GM12875 (cell line): ENCODE results near the gene ATF7.

Experiments used
- H3K4me3 ChIP-seq: one replicate; pipeline ENCODE4 v1.5.1; 2011; ENCODE audit warnings: low read depth, low read length, control low read depth
- TF ChIP-seq, protein P1 (sequence below): IDR thresholded peaks from 2 replicates; pipeline ENCODE4 v1.5.1; 2011; ENCODE audit warnings: low read depth, mild to moderate bottlenecking, control low read depth, inconsistent platforms, low read length, moderate library complexity, borderline replicate concordance; ENCODE audit not compliant: insufficient read depth

ATF7 gene

DNA sequence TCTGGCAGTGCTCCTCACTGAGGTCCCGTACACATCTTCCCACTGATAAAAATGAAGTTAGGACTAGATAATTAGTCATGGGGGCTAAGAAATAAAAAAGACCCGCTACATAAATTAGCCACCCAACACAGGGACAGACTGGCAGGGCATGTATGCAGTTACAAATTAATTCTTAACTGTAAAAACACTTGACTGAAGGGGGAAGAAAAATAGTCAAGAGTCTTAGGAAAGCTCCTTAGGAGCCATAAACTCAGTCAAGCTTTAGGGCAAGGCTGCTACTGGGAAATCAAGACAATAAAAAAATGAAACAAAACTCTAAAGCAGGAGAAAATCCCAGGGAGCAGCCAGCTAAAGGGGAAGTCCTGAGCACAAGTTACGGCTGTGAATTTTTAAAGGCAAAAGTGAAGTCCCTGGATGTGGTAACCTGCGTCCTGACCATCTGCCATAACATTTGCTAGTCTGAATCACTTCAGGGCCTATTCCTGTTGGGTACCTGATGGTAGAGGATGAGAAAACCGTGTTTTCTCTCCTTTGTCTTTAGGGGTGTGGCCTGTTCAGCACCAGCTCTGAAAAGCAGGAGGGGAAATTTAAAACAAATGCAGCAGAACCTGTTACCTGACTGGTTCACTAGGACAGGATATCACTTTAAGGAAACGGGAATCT lies 111.4 kb downstream of the ATF7 start:
- H3K4me3 ChIP-seq: no peak overlapping the region
- TF ChIP-seq, protein P1, sequence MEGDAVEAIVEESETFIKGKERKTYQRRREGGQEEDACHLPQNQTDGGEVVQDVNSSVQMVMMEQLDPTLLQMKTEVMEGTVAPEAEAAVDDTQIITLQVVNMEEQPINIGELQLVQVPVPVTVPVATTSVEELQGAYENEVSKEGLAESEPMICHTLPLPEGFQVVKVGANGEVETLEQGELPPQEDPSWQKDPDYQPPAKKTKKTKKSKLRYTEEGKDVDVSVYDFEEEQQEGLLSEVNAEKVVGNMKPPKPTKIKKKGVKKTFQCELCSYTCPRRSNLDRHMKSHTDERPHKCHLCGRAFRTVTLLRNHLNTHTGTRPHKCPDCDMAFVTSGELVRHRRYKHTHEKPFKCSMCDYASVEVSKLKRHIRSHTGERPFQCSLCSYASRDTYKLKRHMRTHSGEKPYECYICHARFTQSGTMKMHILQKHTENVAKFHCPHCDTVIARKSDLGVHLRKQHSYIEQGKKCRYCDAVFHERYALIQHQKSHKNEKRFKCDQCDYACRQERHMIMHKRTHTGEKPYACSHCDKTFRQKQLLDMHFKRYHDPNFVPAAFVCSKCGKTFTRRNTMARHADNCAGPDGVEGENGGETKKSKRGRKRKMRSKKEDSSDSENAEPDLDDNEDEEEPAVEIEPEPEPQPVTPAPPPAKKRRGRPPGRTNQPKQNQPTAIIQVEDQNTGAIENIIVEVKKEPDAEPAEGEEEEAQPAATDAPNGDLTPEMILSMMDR: no peak

DNA sequence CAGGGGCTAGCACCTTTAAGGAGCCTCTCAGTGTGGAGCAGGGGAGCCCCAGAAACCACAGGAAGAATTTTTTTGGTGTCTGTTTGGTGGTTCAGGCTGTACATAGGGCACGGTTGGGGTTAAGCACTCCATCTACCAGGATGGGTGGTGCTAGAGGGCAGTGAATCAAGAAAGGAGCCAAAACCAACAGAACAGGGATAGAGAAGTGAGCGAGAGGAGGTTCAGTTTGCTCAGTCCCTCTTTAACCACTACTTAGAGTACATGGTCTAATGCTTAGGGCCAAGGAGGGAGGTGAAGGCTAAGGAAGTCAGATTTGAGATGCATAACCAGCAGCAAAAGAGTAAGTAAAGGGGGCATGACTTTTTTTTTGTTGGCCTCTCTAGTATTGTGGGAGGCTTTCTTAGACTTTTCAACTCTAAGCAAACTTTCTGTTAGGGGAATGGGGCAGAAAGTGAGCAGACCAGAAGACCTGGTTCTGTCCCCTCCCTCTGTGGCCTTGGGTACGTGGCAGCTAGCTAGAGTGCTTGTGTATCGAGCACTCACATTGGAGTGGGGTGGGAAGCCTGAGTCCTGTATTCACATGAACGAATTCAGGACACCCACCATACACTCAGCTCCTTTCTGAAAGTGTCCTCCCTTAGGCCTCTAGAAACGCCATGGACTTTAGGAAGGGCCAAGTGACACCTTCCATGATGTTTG lies 112.3 kb downstream of the ATF7 start:
- TF ChIP-seq, protein P1: no peak
- no peak overlapping the region for H3K4me3 ChIP-seq

DNA sequence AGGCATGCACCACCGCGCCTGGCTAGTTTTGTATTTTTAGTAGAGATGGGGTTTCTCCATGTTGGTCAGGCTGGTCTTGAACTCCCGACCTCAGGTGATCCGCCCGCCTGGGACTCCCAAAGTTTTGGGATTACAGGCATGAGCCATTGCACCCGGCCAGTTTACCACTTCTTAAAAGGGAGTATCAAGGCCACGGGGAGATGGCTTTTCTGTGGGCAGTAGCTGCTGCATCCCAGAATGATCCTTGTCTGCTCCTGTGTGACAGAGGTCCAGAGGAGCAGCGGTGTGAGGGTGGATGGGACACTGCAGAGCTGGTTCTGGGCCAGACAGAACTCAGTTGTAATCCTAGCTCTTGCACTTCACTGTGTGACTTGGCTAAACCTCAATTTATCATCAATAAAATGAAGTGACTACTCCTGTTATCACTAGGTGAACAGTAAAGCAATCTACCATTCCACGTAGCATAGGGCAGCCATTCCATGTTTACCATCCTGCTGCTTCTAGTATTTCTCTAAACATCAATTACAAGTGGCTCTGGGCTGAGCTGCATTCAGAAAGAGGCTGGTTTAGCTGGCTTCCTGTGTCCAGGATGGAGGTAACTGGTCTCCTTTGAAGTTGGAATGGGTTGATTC lies 115.9 kb downstream of the ATF7 start:
- no peak overlapping the region for H3K4me3 ChIP-seq
- TF ChIP-seq, protein P1: no peak

DNA sequence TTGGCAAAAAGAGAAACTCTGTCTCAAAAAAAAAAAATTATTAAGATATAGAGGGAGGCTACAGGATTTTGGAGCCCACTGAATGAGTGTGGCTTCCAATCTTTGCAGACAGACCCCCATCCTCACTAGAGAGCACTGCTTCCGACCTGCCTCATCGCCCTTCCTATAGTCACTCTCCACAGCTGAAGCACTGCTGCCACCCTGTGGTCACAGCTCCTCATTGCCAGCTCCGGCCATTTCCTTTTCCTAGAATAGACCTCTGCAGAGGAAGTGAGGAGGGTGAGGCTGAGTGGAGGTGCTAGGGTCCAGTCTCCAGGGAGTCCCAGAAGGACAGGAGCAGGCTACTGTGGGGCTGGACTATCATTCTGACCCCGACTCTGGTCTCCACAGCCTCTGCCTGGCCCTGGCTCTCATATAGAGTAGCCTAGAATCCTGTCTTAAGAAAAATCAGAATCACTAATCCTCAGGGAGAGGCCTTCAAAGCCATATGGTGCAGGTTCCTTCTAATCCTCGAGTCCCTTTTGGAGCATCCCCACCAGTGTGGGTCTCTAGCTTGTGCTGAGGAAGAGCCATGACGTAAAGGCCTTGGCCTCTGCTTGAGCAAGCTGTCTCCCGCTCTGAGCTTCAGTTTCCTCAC lies 117.5 kb downstream of the ATF7 start:
- H3K4me3 ChIP-seq: no peak overlapping the region
- TF ChIP-seq, protein P1: peak; percentile 85

DNA sequence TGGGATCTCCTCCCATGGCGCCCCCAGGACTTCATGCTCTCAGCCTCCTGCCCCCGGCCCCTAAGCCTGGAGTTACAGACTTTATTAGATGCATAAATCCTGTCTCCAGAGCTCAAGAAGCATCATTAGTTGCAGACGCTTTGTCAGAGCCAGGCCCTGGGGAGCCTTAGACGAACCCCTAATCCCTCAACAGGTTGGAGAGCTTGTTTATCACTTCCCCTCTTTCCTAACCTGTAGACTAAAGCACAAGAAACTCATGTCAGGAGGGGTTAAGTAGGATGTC lies 118.6 kb downstream of the ATF7 start:
- TF ChIP-seq, protein P1: no peak
- no peak overlapping the region for H3K4me3 ChIP-seq

DNA sequence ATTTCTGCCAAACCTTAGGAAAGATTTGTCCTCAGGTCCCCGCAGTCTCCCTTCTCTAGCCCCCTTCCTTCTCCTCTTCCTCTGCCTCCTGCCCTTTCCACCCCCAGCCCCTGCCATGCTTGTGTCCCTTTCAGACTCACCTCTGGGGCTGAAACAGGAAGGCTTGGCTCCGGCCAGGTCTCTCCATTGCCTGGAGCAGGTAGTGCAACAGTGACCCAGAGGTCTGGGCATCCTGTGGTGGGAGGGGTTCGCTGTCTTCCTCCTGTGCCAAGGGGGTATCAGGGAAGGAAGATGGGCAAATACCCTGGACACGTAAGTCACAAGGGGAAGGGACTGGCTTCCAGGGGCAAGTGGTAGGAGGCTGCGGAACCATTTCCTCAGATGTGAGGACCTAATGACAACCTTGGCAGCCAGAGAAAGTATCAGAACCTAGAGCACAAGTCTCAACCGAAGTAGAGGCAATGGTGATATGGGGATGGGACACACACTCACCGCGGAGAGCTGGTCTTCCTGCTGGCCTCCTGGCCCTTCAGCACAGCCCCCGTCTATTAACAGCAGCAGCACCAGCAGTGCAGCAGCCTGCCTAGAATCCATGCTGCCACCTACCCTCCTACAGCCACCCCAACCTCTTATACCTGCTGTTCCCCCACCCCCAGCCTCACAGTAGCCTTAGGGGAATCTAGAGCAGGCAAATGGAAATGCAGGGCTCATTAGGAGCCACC lies 119.1 kb downstream of the ATF7 start, which contains the start of gene NPFF:
Gene NPFF, minus strand, starts transcription at position 604 of the 722 bp plus-strand sequence. Its CDS starts 10 bp downstream, at position 594.
- no peak within 1 kb of the TSS for H3K4me3 ChIP-seq
- TF ChIP-seq, protein P1: no peak
